ENCODE results near the gene CIPC.

The CIPC gene

DNA sequence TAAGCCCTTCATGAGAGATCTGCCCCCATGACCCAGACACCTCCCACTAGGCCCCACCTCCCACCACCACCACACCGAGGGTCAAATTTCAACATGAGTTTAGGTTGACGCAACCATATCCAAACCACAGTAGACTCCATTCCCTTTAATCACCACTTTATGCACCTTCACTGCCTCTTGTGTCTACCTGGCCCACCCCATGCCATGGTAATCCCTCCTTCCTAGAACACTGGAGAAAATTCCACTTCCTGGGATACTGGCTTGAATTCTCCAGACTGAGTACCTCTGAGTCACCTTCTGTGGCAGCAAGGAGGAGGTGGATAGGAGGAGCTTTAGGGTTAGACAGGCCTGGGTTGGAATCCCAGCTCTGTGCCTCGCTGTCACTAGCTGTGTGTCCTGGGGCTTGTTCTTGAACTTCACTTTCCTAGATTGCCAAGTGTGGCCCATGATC, 26.1 kb upstream of the CIPC start:
- DNase-seq, result no peak

DNA sequence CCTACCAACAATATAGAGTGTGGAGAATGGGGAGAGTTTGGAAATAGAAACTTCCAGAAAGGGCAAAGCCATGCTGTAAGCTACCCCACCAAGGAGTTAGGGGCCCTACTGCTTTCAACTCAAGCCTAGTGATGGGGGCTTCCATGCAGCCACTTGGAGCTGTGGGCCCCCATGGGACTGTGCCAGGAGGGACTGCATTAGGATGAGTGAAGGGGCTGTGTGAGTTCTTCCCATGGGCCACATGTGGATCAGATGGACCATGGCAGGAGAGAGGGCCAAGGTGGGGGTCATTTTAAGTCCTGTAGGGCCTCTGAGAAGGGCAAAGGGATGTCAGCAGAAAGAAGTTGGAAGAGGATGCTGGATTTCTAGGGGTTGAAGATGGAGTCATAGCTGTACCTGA, 23.1 kb upstream of the CIPC start:
- no peak for DNase-seq

DNA sequence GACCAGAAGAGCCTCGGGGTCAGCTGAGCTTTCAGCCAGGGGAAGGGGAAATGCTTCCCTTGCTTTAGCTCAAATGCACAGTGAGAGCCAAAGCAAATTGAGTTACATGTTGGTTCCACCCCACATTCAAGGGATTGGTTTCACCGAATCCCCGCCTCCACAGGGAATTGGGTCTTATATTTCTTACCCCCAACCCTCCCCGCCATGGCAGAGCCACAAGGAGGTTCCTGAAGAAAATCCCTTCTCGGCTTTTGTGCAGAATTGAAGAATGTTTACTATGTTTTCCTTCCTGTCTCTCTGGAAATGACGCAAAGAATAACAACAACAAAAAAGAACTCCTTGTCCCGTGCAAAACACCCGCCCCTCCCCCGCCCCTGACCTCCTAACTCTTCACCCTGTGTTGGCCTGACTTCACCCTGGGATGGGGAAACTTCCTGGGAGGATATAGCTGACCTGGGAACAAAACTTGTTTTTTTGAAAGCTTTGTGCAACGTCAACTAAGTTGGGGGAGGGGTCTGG, 21.9 kb upstream of the CIPC start:
- DNase-seq, result no peak

DNA sequence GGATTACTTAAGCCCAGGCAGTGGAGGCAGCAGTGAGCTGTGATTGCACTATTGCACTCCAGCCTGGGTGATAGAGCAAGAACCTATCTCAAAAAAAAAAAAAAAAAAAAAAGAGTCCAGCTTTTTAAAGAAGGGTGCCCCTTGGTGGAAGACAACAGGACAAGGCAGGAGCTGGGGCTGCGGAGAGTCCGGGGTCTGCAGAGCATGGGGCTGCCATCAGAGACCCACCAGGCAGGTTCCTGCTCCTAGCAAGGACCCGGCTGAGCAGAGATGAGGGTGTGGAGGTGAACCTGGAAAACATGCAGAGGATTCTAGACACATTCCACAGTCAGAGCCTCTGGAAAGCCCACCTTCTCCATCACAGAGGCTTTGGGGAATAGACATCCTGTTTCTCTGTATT, 21.0 kb upstream of the CIPC start:
- no peak for DNase-seq

DNA sequence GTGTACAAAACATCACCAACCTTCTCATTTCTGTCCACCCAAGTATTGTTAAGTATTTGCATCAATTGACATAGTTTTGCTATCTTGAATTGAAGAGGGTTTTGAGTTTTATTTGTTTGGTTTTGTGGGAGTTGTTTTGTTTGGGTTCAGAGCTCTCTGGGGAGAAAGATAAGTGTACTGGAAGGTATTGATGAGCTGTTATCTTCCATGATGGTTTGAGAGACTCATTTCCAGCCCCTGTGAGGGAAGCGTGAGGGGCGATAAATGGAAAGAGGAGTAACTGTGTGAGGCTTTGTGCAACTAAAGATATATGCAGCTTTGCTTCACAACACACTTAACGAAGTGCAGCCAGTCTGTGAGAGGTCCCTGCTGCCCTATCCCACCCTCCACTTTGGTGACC, 15.7 kb upstream of the CIPC start:
- no peak for DNase-seq

DNA sequence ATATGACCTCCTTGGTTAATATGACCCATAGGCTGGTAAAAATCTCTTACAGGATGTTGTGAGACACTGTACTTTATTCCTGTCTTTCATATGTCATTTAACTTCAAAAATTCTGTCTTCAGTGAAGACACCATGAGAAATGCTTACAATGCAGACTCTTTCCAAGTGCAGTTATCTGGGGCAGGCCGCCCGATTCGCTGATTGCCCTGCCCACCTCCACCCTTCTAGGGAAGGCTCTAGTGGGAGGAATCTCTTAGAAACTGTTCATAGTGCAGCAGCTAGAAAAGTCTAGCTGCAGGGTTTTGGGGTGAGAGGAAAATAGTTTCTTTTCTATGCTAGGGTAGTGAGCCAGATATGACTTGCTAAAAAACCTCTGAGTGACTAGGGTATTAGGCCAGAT, 15.0 kb upstream of the CIPC start:
- no peak for DNase-seq

DNA sequence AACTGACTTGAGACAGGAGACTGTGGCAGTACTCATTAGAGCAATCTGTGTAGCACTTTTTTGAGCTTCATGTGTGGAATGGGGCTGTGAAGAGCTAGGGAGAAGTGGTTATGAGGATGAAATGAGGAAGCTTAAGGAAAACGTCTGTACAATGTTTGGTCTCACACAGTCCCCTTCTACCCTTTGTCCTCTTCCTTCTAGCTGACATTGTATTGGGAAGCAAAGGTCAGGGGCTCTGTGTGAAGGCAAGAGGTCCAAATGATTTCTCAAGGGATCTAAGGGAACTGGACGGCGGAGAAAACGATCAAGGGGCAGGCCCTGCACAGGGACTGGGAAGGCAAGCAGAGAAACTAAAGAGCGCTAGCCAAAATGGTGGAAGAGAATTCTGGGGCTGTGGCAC, 13.1 kb upstream of the CIPC start:
- no peak for DNase-seq

DNA sequence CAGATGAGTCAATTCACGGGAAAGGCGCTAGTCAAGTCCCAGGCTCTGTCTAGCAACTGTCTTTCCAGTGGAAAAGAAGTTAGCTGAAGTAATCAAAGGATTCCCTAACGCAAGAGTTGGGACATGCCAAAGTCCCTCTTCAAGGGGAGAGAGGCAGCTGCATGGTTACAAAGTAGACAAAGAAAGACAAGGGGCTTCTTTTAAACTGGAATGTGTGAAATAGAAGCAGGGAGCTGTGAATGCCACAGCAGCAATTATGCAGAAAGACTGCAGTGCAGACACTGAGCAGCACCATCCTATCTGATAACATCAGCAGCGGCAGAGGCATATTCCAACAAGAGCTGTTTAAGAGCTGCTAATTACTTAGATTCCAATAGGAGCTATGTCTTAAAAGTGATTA, 12.5 kb upstream of the CIPC start:
- no peak for DNase-seq

DNA sequence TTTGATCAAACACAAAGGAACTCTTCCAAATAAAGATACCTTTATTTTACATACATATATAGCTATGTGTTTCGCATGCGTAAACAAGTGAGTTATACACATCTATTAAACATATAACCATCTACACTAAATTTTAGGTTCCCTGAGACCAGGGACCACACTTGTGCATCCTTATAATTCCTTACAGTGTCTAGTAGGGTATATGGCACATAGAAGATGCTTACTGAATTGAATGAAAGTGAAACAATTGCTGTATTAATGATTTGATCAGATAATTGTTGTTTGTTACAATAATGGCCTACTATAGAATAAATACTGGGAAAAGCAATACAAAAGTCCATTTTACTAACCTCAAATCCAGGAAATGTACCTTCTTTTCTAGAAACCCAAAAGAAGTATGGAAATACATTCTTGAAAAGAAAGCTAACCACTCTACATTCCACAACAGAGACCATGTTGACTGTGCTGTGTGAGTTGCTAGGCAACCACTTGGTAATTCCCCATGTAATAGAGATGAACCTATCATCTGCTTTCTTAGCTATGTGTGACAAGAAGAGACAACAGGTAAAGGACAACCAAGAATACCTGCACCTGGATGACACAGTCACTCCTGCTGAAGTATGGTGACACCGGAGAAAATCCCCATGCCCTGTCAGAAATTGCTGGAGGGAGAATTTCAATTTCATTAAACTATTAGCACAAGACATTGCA, 11.9 kb upstream of the CIPC start:
- peak; percentile 87 for DNase-seq

DNA sequence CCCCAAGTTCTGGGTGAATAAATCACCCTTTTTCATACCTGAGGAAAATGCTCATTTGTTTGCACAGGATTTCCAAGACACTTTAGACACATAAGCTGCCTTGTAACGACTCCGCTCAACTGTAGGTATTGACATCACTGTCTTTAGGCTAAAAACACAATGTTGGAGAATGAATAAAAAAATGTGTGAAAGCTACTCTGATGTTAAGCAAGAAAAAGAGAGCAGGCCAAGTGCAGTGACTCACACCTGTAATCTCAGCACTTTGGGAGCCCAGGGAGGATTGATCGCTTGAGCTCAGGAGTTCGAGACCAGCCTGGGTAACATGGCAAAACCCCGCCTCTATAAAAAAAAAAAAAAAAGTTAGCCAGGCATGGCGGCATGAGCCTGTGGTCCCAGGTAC, 11.1 kb upstream of the CIPC start:
- DNase-seq, result no peak

DNA sequence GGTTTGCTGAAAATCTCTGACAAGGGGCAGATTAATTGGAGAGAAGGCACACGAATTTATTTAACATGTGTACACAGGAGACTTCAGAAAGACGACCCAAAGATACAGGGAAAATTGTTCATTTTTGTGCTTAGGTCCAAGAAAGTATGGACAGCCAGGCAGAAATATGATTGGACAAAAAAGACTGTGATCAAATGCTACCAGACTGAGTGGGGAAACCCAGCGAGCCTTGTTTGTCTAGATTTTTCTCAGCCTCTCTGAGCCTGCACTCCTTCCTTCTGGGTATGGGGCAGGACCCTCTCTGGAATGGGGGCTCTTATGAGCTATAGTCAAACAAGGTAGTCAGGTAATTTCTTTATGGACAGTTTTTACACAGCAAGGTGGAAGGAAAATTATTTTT, 10.4 kb upstream of the CIPC start:
- no peak for DNase-seq

DNA sequence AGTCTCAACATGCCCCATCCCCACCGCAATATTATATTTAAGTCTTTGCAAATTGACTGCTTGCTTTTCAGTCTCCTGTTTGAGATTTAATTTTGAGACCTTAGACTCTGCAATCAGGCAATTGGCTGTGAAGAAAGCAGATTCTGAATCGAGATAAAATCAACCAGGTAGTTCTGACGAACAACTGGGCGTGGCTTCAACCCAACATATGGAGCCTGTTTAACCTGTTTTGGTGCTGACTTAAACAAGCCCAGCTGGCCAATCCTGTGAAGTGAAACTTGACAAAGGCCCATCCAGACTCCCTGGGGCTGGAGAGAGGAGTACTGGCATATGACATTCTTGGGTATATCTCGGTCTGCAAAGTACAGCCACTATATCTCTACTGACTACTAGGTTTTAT, 9.8 kb upstream of the CIPC start:
- DNase-seq, result peak; percentile 97

DNA sequence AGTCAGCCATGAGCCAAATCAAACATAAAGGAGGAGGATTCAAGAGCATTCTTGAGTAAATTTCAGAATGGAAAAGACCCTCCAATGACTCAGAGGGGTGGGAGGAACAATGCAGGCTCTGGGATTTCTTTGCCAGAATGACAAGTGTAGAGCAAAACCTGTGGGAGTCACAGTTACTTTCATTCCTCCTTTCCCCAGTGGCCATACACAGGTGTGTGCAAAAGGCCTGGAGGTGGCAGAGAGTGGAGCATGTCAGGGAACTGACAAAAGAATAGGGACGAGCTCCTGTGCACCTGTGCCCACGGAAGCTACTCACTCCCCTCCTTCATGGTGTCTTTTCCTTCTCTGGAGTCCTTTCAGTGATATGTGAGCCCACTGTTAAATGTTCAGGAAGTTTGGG, 9.4 kb upstream of the CIPC start:
- peak; percentile 48 for DNase-seq

DNA sequence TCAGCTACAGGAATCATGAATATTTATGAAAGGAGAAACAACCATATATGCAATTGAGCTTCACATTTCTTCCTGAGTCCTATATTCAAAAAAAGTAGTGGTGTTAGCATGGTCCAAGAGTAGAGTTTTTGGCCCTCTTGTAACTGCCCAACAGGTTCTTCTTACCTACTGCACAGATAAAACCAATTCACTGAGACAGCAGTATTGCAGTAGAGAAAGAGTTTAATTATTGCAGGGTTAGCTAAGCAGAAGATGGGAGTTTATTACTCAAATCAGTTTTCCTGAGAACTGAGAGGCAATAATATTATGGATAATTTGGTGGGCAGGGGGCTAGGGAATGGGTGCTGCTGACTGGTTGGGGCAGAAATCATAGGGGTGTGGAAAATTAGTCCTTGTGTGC, 6.5 kb upstream of the CIPC start:
- no peak for DNase-seq

DNA sequence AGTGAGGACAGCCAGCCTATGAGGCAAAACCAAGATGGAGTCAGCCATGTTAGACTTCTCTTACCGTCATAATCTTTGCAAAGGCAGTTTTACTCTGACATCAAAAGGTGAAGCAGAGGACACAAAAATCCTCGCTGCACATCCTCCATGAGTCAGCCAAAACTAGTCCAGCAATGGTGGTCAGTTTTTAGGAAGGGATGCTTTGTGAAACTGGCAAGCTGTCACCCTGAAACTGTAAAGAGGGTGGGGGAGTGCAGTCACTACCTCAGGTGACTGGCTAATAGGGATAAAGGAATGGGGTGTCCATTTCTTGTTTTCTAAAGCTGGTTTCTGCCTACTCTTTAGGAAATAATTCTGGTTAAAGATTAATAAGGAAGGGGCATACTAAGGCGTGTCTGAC, 5.4 kb upstream of the CIPC start:
- DNase-seq, result no peak

DNA sequence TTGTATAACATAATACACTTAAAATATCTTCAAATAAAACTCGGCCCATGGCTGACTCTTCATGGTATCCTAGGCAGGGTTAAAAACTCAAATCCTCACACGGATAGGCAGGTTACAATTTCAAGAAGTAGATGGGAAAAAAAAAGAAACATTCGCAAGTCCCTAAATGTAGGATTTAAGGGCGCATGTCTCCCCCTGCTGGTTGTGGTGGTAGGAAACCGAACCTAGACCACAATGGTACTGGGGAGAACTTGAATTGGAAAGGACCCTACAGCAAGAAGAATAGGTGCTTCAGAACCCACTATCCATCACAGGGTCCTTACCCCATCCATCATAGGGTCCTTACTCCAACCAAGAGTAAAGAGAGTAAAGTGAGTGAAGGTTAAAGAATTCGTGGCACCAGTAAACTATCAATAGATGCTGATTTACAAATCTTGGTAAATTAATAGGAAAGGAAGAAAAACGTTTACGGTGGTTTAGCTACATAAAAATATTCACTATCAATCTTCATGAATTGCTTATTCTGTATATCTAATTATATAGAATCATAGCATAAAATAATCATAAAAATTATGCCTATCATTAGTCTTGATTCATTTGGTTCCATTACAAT, 3.3 kb upstream of the CIPC start:
- DNase-seq, result peak; percentile 88

DNA sequence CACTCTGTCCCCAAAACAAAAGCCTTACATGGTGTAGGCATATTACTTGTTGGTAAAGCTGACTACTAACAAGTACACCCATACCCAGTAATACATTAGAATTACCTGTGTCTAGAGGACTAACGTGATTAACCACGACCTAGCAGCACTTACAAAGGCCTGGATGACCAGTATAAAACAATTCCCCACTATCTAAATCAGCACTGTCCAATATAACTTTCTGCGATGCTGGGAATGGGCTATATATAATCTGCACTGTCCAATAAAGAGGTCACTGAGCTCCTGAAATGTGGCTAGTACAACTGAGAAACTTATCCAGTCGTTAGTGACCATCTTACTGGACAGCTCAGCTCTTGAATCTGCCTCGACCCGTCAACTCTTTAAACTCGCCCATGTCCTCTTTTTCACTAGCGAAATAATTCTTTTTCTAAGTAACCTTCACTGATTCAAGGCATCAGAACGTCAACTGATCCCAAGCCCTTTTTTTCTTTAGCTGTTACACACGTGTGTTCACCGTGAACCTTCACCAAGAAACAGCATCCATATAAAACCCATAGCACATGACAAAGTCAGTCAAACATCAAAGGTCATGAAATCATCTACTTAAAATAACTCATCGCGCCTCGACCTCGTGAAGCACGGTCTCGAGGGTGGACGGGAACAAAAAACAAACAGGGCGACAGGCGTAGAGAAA, 905 bp upstream of the CIPC start:
- no peak for DNase-seq

DNA sequence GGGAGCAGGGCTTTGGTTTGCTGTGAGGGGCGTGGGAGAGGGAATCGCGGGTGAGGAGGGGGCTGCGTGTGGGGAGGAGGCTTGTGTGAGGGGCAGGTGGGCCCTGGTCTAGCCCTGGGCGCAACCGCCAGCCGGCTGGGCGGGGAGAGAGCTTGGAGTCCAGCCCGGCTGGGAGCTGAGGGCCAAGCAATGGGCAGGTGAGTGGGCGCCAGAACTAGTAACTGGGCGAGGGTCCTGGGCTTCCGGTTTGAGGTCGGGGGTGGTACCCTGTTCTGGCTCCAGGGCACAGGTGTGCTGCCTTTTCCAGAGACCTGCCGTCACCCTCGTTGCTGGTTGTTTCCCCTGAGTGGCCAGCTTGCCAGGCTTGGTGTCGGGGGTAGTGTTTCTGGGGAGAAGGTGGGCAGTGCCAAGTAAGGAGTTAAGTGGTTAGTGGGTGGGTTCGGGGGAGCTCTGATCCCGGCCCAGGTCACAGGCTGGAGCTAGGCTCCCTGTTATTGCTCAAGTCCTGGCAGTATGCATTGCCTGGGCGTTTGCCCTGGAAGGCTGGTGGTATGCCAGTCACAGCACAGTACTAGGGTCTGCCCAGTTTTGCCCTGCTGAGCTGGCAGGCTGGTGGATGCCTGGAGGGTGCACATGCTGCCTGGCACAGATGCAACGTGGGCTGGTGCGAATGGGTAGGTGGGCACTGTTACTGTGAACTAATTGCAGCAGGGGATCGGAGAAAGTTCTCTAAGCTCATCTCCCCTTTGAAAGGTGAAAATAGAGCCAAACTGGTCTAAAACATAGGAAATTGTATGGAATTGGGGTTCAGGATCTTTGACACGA, 683 bp downstream of the CIPC start:
- DNase-seq, result peak; percentile 56

DNA sequence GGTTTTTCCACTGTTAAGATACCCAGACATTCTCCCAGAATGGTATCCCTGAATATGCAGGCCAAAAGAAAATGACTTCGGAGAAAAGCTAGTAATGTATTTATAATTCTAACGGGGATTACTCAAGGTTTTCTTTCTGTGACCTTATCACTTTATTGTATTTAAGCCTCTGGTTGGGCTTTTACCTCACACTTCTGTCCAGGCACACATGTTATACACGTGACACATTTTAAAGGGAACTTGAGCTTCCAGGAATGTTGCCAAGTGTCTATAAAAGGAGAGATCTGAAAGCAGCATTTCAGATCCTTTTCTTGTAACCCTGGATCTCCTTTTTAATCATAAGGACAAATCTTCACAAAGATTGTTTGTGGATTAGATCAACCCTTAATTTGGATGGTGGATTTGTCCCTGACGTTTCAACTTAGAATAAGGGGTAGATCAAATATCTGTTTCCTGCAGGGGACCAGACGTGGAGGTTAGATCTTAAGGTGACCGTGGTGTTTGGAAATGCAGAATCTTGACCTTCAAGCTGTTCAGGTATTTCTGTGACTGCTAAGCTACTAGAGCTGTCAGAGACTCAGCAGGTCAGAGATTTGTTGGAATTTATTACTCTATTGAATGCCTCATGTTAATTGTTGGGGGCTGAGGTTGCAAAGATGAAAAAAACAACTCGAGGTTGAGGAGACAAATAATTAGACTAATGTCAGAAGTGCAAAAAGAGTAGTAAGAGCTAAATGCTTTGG, 1.5 kb downstream of the CIPC start:
- peak; percentile 16 for DNase-seq

DNA sequence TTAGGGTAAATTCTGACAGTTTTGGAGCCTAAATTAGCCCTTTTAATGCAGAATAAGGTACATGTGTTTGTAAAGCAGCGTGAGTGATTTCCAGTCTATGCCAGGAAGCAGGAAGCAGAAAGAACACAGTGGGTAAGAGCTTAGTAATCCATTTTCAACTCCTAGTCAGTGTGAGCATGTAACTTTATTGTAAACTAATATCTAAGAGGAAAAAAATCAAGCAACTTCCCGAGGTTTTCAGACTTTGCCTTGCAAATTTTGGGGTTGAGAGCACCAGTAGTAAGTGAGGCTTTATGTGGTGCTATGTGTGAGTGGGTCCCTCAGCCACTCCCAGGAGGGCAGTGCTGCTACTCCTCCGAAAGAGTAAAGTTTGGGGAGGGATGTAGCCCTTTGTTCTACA, 2.9 kb downstream of the CIPC start:
- no peak for DNase-seq

DNA sequence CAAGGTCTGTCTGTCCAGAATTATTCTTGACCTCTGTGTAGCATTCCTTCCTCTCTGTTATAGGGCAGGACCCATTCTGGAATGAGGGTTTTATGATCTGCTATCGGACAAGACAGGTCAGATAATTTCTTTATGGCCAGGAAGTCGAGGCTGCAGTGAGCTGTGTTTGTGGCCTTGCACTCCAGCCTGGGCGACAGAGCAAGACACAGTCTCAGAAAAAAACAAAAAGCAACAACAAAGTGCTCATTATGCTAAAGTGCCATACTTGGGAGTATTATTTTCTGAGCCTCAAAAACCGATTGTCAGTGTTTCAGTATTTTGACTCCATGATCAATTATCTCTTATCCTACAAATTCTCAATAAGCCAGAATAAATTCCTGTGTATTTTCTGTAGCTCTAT, 4.1 kb downstream of the CIPC start:
- DNase-seq, result no peak

DNA sequence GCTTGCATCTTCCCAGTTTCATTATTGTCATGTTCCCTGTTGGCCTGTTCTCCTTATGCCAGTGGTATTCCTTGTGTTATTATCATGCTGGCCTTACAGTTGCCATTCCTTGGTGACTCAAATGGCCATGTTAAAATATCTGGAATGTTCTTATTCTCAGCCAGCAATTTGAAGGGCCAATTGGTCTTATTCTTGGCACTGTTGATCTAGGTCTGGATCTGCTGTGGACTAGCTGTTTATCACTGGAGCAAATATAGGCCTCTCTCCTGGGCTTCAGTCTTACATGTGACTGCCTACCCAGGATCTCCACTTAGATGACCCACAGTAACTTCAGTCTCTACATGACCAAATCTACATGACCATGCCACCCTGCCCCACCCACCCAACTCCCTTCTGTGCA, 5.4 kb downstream of the CIPC start:
- no peak for DNase-seq

DNA sequence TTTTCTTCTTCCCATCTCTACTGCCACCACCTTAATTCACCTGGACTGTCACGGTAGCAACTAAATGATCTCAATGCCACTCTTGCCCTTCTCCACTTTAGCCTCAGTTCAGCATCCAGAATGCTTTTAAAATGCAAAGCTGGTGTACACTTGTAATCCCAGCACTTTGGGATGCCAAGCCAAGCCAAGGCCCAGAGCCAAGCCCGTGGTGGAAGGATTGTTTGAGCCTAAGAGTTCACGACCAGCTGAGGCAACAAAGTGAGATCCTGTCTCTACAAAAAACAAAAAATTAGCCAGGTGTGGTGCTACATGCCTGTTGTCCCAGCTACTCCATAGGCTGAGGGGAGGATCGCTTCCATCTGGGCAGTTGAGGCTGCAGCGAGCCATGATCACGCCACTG, 5.9 kb downstream of the CIPC start:
- no peak for DNase-seq

Data from DMS53 (cell line).